GM18499 (cell line): Measurements from ENCODE around the gene HNRNPAB.

Experiments
- ATAC-seq: cut with Tn5 transposase; IDR thresholded peaks from one replicate; pipeline ENCODE4 v1.9.1; 2021; ENCODE audit warnings: moderate number of reproducible peaks; ENCODE audit not compliant: insufficient read depth, unreplicated experiment

The HNRNPAB gene

GRCh38 chr5:178211095-178212048, 7.0 kb downstream of the HNRNPAB start:
- ATAC-seq = no peak

- ATAC-seq = no peak
Measured at GRCh38 chr5:178212241-178213002, 8.1 kb downstream of the HNRNPAB start.

- ATAC-seq = no peak
Measured at GRCh38 chr5:178213003-178213461, 8.7 kb downstream of the HNRNPAB start.

- ATAC-seq = no peak
Measured at GRCh38 chr5:178213748-178214151, 9.4 kb downstream of the HNRNPAB start.

- ATAC-seq = no peak
Measured at GRCh38 chr5:178214160-178214803, 9.9 kb downstream of the HNRNPAB start.

- ATAC-seq = no peak
Measured at GRCh38 chr5:178215280-178216002, 11.1 kb downstream of the HNRNPAB start.

- ATAC-seq = no peak
Measured at GRCh38 chr5:178216088-178216534, 11.8 kb downstream of the HNRNPAB start.

GRCh38 chr5:178216779-178217178, 12.4 kb downstream of the HNRNPAB start:
- no peak for ATAC-seq

GRCh38 chr5:178218237-178218776, 14.0 kb downstream of the HNRNPAB start:
- ATAC-seq = no peak

GRCh38 chr5:178218827-178219226, 14.5 kb downstream of the HNRNPAB start:
- ATAC-seq = no peak

- ATAC-seq = no peak
Measured at GRCh38 chr5:178221282-178221681, 16.9 kb downstream of the HNRNPAB start.

- ATAC-seq = no peak
Measured at GRCh38 chr5:178221853-178222252, 17.5 kb downstream of the HNRNPAB start.

GRCh38 chr5:178222292-178222691, 18.0 kb downstream of the HNRNPAB start:
- no peak for ATAC-seq

GRCh38 chr5:178223196-178223773, 19.0 kb downstream of the HNRNPAB start:
- no peak for ATAC-seq

- ATAC-seq = no peak
Measured at GRCh38 chr5:178223828-178224335, 19.5 kb downstream of the HNRNPAB start.

- no peak for ATAC-seq
Measured at GRCh38 chr5:178224403-178224802, 20.1 kb downstream of the HNRNPAB start.

GRCh38 chr5:178225174-178225573, 20.8 kb downstream of the HNRNPAB start:
- ATAC-seq = no peak

- no peak for ATAC-seq
Measured at GRCh38 chr5:178227138-178227659, 22.9 kb downstream of the HNRNPAB start.

GRCh38 chr5:178227929-178228328, 23.6 kb downstream of the HNRNPAB start:
- no peak for ATAC-seq
